Measurements from ENCODE around the gene VOPP1. TPM values are rescaled to one million over a fixed set of nuclear protein-coding genes. Genes with fewer than 3 reads are reported as not detected.

Gene VOPP1
- total RNA-seq, 1 experiment from 2014 or later = 63.9 TPM

- H3K4me1 Mint-ChIP-seq = peaks cover 13% of the 10 kb centered on the region
- DNase-seq (ENCODE audit: low spot score) = no peak
Observed at GRCh38 chr7:55484241-55484640, 88.1 kb downstream of the VOPP1 start.

More at GRCh38 chr7:55484241-55484640, 88.1 kb downstream of the VOPP1 start:
- POLR2A ChIA-PET = interaction anchor here (0.6 kb wide), 1 partner anchor 16 kb away, joined by 3 read pairs; no protein-coding TSS in a partner anchor
- Mint-ChIP-seq H3K27ac (no peak overlapping the region), H3K27me3 (ENCODE audit: low read depth) (no peaks in the 10 kb centered on the region), H3K9me3 (no peaks in the 10 kb centered on the region), H3K36me3 (peaks cover 16% of the 10 kb centered on the region), H3K4me3 (no peak overlapping the region)
- TF ChIP-seq TP53 (CRISPR knock-in tag; IDR thresholded peaks at IDR 0.05) (no peak), ZNF263 (CRISPR knock-in tag; IDR thresholded peaks at IDR 0.05; ENCODE audit: low read depth) (no peak), RELA (CRISPR knock-in tag; IDR thresholded peaks at IDR 0.05; ENCODE audit: borderline replicate concordance) (no peak), SOX15 (CRISPR knock-in tag; IDR thresholded peaks at IDR 0.05) (no peak), ZNF425 (CRISPR knock-in tag; conservative IDR thresholded peaks at IDR 0.05) (no peak), ZNF232 (CRISPR knock-in tag; IDR thresholded peaks at IDR 0.05) (no peak), ZNF317 (CRISPR knock-in tag; IDR thresholded peaks at IDR 0.05; ENCODE audit: borderline replicate concordance, low read depth) (no peak), ESRRA (CRISPR knock-in tag; IDR thresholded peaks at IDR 0.05; ENCODE audit: borderline replicate concordance) (no peak), GRHL2 (CRISPR knock-in tag; IDR thresholded peaks at IDR 0.05; ENCODE audit: insufficient replicate concordance, severe bottlenecking) (no peak), ZNF423 (CRISPR knock-in tag; IDR thresholded peaks at IDR 0.05) (no peak), MAX (CRISPR knock-in tag; IDR thresholded peaks at IDR 0.05) (no peak), GTF2I (CRISPR knock-in tag; conservative IDR thresholded peaks at IDR 0.05) (no peak), AR (CRISPR knock-in tag; IDR thresholded peaks at IDR 0.05) (no peak), ATF6 (CRISPR knock-in tag; IDR thresholded peaks at IDR 0.05) (no peak)
- TF ChIP-seq, protein P1, sequence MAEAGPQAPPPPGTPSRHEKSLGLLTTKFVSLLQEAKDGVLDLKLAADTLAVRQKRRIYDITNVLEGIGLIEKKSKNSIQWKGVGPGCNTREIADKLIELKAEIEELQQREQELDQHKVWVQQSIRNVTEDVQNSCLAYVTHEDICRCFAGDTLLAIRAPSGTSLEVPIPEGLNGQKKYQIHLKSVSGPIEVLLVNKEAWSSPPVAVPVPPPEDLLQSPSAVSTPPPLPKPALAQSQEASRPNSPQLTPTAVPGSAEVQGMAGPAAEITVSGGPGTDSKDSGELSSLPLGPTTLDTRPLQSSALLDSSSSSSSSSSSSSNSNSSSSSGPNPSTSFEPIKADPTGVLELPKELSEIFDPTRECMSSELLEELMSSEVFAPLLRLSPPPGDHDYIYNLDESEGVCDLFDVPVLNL (CRISPR knock-in tag; IDR thresholded peaks at IDR 0.05; ENCODE audit: borderline replicate concordance, low read depth) = no peak
- TF ChIP-seq, protein P2, sequence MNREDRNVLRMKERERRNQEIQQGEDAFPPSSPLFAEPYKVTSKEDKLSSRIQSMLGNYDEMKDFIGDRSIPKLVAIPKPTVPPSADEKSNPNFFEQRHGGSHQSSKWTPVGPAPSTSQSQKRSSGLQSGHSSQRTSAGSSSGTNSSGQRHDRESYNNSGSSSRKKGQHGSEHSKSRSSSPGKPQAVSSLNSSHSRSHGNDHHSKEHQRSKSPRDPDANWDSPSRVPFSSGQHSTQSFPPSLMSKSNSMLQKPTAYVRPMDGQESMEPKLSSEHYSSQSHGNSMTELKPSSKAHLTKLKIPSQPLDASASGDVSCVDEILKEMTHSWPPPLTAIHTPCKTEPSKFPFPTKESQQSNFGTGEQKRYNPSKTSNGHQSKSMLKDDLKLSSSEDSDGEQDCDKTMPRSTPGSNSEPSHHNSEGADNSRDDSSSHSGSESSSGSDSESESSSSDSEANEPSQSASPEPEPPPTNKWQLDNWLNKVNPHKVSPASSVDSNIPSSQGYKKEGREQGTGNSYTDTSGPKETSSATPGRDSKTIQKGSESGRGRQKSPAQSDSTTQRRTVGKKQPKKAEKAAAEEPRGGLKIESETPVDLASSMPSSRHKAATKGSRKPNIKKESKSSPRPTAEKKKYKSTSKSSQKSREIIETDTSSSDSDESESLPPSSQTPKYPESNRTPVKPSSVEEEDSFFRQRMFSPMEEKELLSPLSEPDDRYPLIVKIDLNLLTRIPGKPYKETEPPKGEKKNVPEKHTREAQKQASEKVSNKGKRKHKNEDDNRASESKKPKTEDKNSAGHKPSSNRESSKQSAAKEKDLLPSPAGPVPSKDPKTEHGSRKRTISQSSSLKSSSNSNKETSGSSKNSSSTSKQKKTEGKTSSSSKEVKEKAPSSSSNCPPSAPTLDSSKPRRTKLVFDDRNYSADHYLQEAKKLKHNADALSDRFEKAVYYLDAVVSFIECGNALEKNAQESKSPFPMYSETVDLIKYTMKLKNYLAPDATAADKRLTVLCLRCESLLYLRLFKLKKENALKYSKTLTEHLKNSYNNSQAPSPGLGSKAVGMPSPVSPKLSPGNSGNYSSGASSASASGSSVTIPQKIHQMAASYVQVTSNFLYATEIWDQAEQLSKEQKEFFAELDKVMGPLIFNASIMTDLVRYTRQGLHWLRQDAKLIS (CRISPR knock-in tag; IDR thresholded peaks at IDR 0.05; ENCODE audit: borderline replicate concordance) = no peak
- TF ChIP-seq, protein P3, sequence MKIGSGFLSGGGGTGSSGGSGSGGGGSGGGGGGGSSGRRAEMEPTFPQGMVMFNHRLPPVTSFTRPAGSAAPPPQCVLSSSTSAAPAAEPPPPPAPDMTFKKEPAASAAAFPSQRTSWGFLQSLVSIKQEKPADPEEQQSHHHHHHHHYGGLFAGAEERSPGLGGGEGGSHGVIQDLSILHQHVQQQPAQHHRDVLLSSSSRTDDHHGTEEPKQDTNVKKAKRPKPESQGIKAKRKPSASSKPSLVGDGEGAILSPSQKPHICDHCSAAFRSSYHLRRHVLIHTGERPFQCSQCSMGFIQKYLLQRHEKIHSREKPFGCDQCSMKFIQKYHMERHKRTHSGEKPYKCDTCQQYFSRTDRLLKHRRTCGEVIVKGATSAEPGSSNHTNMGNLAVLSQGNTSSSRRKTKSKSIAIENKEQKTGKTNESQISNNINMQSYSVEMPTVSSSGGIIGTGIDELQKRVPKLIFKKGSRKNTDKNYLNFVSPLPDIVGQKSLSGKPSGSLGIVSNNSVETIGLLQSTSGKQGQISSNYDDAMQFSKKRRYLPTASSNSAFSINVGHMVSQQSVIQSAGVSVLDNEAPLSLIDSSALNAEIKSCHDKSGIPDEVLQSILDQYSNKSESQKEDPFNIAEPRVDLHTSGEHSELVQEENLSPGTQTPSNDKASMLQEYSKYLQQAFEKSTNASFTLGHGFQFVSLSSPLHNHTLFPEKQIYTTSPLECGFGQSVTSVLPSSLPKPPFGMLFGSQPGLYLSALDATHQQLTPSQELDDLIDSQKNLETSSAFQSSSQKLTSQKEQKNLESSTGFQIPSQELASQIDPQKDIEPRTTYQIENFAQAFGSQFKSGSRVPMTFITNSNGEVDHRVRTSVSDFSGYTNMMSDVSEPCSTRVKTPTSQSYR (CRISPR knock-in tag; IDR thresholded peaks at IDR 0.05) = no peak
- TF ChIP-seq, protein P4, sequence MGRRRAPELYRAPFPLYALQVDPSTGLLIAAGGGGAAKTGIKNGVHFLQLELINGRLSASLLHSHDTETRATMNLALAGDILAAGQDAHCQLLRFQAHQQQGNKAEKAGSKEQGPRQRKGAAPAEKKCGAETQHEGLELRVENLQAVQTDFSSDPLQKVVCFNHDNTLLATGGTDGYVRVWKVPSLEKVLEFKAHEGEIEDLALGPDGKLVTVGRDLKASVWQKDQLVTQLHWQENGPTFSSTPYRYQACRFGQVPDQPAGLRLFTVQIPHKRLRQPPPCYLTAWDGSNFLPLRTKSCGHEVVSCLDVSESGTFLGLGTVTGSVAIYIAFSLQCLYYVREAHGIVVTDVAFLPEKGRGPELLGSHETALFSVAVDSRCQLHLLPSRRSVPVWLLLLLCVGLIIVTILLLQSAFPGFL (CRISPR knock-in tag; IDR thresholded peaks at IDR 0.05; ENCODE audit: borderline replicate concordance) = no peak
- TF ChIP-seq, protein P5, sequence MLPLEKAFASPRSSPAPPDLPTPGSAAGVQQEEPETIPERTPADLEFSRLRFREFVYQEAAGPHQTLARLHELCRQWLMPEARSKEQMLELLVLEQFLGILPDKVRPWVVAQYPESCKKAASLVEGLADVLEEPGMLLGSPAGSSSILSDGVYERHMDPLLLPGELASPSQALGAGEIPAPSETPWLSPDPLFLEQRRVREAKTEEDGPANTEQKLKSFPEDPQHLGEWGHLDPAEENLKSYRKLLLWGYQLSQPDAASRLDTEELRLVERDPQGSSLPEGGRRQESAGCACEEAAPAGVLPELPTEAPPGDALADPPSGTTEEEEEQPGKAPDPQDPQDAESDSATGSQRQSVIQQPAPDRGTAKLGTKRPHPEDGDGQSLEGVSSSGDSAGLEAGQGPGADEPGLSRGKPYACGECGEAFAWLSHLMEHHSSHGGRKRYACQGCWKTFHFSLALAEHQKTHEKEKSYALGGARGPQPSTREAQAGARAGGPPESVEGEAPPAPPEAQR (CRISPR knock-in tag; IDR thresholded peaks at IDR 0.05) = no peak
- CTCF ChIA-PET = no interaction called here
- no peak for ATAC-seq

Measured in WTC11 (cell line).